DND-41 (cell line): Measurements from ENCODE around the gene SMIM21.

Experiments used
- ATAC-seq: fragments of 200-7000 bp; cut with Tn5 transposase; 3 replicates; pipeline ENCODE4 v1.9.1; 2021; ENCODE audit warnings: low read depth; ENCODE audit not compliant: insufficient read depth
- DNase-seq: peaks from one replicate; pipeline ENCODE4 v3.0.0-alpha.2; 2020
- H2AFZ ChIP-seq: 2 replicates; pipeline ENCODE4 v1.6.0; 2012; ENCODE audit warnings: low read depth, low read length
- H3K27ac ChIP-seq: 2 replicates; pipeline ENCODE4 v1.5.1; 2012; ENCODE audit warnings: low read length, inconsistent platforms
- H3K27me3 ChIP-seq: fragments of 200-600 bp; sonication (generic); 2 replicates; pipeline ENCODE4 v1.6.0; 2012; ENCODE audit warnings: low read length, mild to moderate bottlenecking, inconsistent platforms; ENCODE audit not compliant: insufficient read depth, poor library complexity
- H3K36me3 ChIP-seq: 2 replicates; pipeline ENCODE4 v1.5.1; 2012; ENCODE audit warnings: low read length, inconsistent platforms; ENCODE audit not compliant: insufficient read depth
- H3K4me1 ChIP-seq: 2 replicates; pipeline ENCODE4 v1.5.1; 2012; ENCODE audit warnings: mild to moderate bottlenecking, low read length; ENCODE audit not compliant: insufficient read depth
- H3K4me2 ChIP-seq: 2 replicates; pipeline ENCODE4 v1.6.0; 2012; ENCODE audit warnings: mild to moderate bottlenecking, moderate library complexity, low read length, inconsistent platforms; ENCODE audit not compliant: insufficient read depth
- H3K4me3 ChIP-seq, 2 experiments: fragments of 200-600 bp in 1 of 2; shearing (Covaris generic) in 1 of 2; 2 replicates each; pipeline ENCODE4 v1.5.1; 2012 to 2016; ENCODE audit warnings: inconsistent platforms in 2 of 2, low read length in 2 of 2, mild to moderate bottlenecking in 2 of 2, low read depth in 1 of 2, moderate library complexity in 1 of 2
- H3K79me2 ChIP-seq: 2 replicates; pipeline ENCODE4 v1.6.0; 2012; ENCODE audit warnings: low read length, inconsistent platforms; ENCODE audit not compliant: insufficient read depth
- H3K9ac ChIP-seq: 2 replicates; pipeline ENCODE4 v1.6.0; 2012; ENCODE audit warnings: low read depth, mild to moderate bottlenecking, inconsistent platforms, low read length, moderate library complexity
- H3K9me3 ChIP-seq: 2 replicates; pipeline ENCODE4 v1.5.1; 2012; ENCODE audit warnings: low read length, moderate library complexity, mild to moderate bottlenecking, inconsistent platforms; ENCODE audit not compliant: insufficient read depth, severe bottlenecking
- H4K20me1 ChIP-seq: 2 replicates; pipeline ENCODE4 v1.6.0; 2012; ENCODE audit warnings: low read length; ENCODE audit not compliant: insufficient read depth
- CTCF ChIP-seq: IDR thresholded peaks from 2 replicates; pipeline ENCODE4 v1.5.1; 2012; ENCODE audit warnings: borderline replicate concordance, low read length, moderate library complexity, mild to moderate bottlenecking; ENCODE audit not compliant: poor library complexity, severe bottlenecking; ENCODE audit errors: extremely low read depth
- EZH2 ChIP-seq: IDR thresholded peaks from 3 replicates; pipeline ENCODE4 v1.6.1; 2012; ENCODE audit warnings: borderline replicate concordance, low read depth, mild to moderate bottlenecking, moderate library complexity, low read length, inconsistent platforms; ENCODE audit not compliant: severe bottlenecking

Gene SMIM21

GRCh38 chr18:75406491-75407445 is 20.7 kb downstream of the SMIM21 start:
- no peaks in the 10 kb centered on the region for H3K79me2 ChIP-seq
- no peak overlapping the region for H3K27ac ChIP-seq
- no peak overlapping the region for H3K4me2 ChIP-seq
- H4K20me1 ChIP-seq, result no peaks in the 10 kb centered on the region
- no peak for TF ChIP-seq CTCF
- no peak for TF ChIP-seq EZH2
- ATAC-seq (no peak), DNase-seq (no peak)
- no peak overlapping the region for H3K4me3 ChIP-seq
- no peaks in the 10 kb centered on the region for H3K36me3 ChIP-seq
- H3K4me1 ChIP-seq, result no peaks in the 10 kb centered on the region
- H3K9me3 ChIP-seq, result no peaks in the 10 kb centered on the region
- no peak overlapping the region for H2AFZ ChIP-seq
- H3K9ac ChIP-seq, result no peak overlapping the region
- H3K27me3 ChIP-seq, result peaks cover 4% of the 10 kb centered on the region

- Histone ChIP-seq H3K27ac (no peak overlapping the region), H3K79me2 (no peaks in the 10 kb centered on the region), H3K4me1 (no peaks in the 10 kb centered on the region), H3K36me3 (no peaks in the 10 kb centered on the region), H3K9me3 (no peaks in the 10 kb centered on the region), H3K27me3 (peaks cover 4% of the 10 kb centered on the region), H3K4me2 (no peak overlapping the region), H3K9ac (no peak overlapping the region), H4K20me1 (no peaks in the 10 kb centered on the region), H3K4me3 (no peak overlapping the region), H2AFZ (no peak overlapping the region)
- ATAC-seq (no peak), DNase-seq (no peak)
- TF ChIP-seq EZH2 (no peak), CTCF (no peak)
Measured at GRCh38 chr18:75405351-75405750, 22.2 kb downstream of the SMIM21 start.

- no peak overlapping the region for H2AFZ ChIP-seq
- H3K27me3 ChIP-seq, result peaks cover 4% of the 10 kb centered on the region
- no peaks in the 10 kb centered on the region for H3K36me3 ChIP-seq
- no peak for ATAC-seq
- no peaks in the 10 kb centered on the region for H4K20me1 ChIP-seq
- no peaks in the 10 kb centered on the region for H3K4me1 ChIP-seq
- no peak overlapping the region for H3K27ac ChIP-seq
- DNase-seq, result no peak
- TF ChIP-seq EZH2 (no peak), CTCF (no peak)
- no peak overlapping the region for H3K4me2 ChIP-seq
- no peak overlapping the region for H3K4me3 ChIP-seq
- H3K9ac ChIP-seq, result no peak overlapping the region
- no peaks in the 10 kb centered on the region for H3K79me2 ChIP-seq
- H3K9me3 ChIP-seq, result no peaks in the 10 kb centered on the region
Measured at GRCh38 chr18:75400366-75400765, 27.1 kb downstream of the SMIM21 start.
